Hypothalamus (tissue), 51 donors: ENCODE measurements around the gene PRKG2.
"Not testable (repeated sequence)": the region's sequence is repeated elsewhere in the genome, so short reads cannot be mapped to it uniquely, and the experiment has no call there.

Experiments
- DNase-seq, 51 donors: peaks; one replicate each; lab custom pipeline; 2025; lab: John Stamatoyannopoulos, UW

PRKG2 gene

GRCh38 chr4:81164126-81164525 is 50.9 kb downstream of the PRKG2 start:
- no peak for DNase-seq

GRCh38 chr4:81162752-81163458 is 52.1 kb downstream of the PRKG2 start:
- DNase-seq, result no peak

- DNase-seq, result not testable (repeated sequence)
Measured at GRCh38 chr4:81153714-81154323, 61.2 kb downstream of the PRKG2 start.

- DNase-seq, result no peak
Measured at GRCh38 chr4:81152839-81153713, 61.9 kb downstream of the PRKG2 start.

- no peak for DNase-seq
Measured at GRCh38 chr4:81149976-81150375, 65.0 kb downstream of the PRKG2 start.

GRCh38 chr4:81148576-81148975 is 66.4 kb downstream of the PRKG2 start:
- DNase-seq, result no peak

- DNase-seq, result no peak
Measured at GRCh38 chr4:81146466-81146865, 68.6 kb downstream of the PRKG2 start.

- no peak for DNase-seq
Measured at GRCh38 chr4:81143183-81143582, 71.8 kb downstream of the PRKG2 start.

GRCh38 chr4:81142744-81143143 is 72.3 kb downstream of the PRKG2 start:
- no peak for DNase-seq

- DNase-seq, result no peak
Measured at GRCh38 chr4:81137894-81138293, 77.1 kb downstream of the PRKG2 start.

GRCh38 chr4:81137446-81137845 is 77.6 kb downstream of the PRKG2 start:
- DNase-seq, result no peak

- no peak for DNase-seq
Measured at GRCh38 chr4:81136161-81136905, 78.7 kb downstream of the PRKG2 start.

GRCh38 chr4:81135501-81135900 is 79.5 kb downstream of the PRKG2 start:
- DNase-seq, result no peak

- DNase-seq, result no peak
Measured at GRCh38 chr4:81131563-81131962, 83.5 kb downstream of the PRKG2 start.

GRCh38 chr4:81131066-81131465 is 84.0 kb downstream of the PRKG2 start:
- no peak for DNase-seq

GRCh38 chr4:81130569-81130968 is 84.5 kb downstream of the PRKG2 start:
- DNase-seq, result no peak

GRCh38 chr4:81120055-81120454 is 95.0 kb downstream of the PRKG2 start:
- DNase-seq, result no peak

- no peak for DNase-seq
Measured at GRCh38 chr4:81118086-81118485, 96.9 kb downstream of the PRKG2 start.

GRCh38 chr4:81116566-81116965 is 98.5 kb downstream of the PRKG2 start:
- no peak for DNase-seq

- no peak for DNase-seq
Measured at GRCh38 chr4:81113024-81113423, 102.0 kb downstream of the PRKG2 start.

- DNase-seq, result no peak
Measured at GRCh38 chr4:81109356-81109755, 105.7 kb downstream of the PRKG2 start.
